ENCODE data around the gene ARHGAP26.
A peak's percentile ranks its signal among the peaks of the same experiment; 100 is the strongest.

Gene ARHGAP26

GRCh38 chr5:143031781-143032580, 261.8 kb downstream of the ARHGAP26 start:
- Histone ChIP-seq H3K4me3 (no peak overlapping the region), H3K27ac (no peak overlapping the region)

- no peak overlapping the region for H3K27ac ChIP-seq
- no peak overlapping the region for H3K4me3 ChIP-seq
These were observed 262.3 kb downstream of the ARHGAP26 start for GRCh38 chr5:143032581-143032836.

GRCh38 chr5:143033535-143034250, 263.5 kb downstream of the ARHGAP26 start:
- peak overlapping the region in 1 of 21 experiments; percentile 32 for H3K27ac ChIP-seq
- no peak overlapping the region for H3K4me3 ChIP-seq

- Histone ChIP-seq H3K27ac (no peak overlapping the region), H3K4me3 (no peak overlapping the region)
These were observed 266.2 kb downstream of the ARHGAP26 start for GRCh38 chr5:143036146-143036927.

GRCh38 chr5:143037071-143037470, 266.9 kb downstream of the ARHGAP26 start:
- Histone ChIP-seq H3K27ac (no peak overlapping the region), H3K4me3 (no peak overlapping the region)

- Histone ChIP-seq H3K27ac (no peak overlapping the region), H3K4me3 (no peak overlapping the region)
These were observed 267.5 kb downstream of the ARHGAP26 start for GRCh38 chr5:143037708-143038107.

- Histone ChIP-seq H3K27ac (no peak overlapping the region), H3K4me3 (no peak overlapping the region)
These were observed 270.4 kb downstream of the ARHGAP26 start for GRCh38 chr5:143040622-143041021.

GRCh38 chr5:143041461-143041860, 271.3 kb downstream of the ARHGAP26 start:
- Histone ChIP-seq H3K27ac (peak overlapping the region in 3 of 21 experiments; percentile 2 to 60 (median 19)), H3K4me3 (no peak overlapping the region)

GRCh38 chr5:143041972-143042770, 272.0 kb downstream of the ARHGAP26 start:
- H3K27ac ChIP-seq = peak overlapping the region in 5 of 21 experiments; percentile 2 to 60 (median 19)
- no peak overlapping the region for H3K4me3 ChIP-seq

GRCh38 chr5:143044265-143044664, 274.1 kb downstream of the ARHGAP26 start:
- no peak overlapping the region for H3K4me3 ChIP-seq
- peak overlapping the region in 6 of 21 experiments; percentile 15 to 64 (median 28) for H3K27ac ChIP-seq

GRCh38 chr5:143045062-143045461, 274.9 kb downstream of the ARHGAP26 start:
- Histone ChIP-seq H3K4me3 (no peak overlapping the region), H3K27ac (peak overlapping the region in 5 of 21 experiments; percentile 24 to 64 (median 53))

- H3K27ac ChIP-seq = no peak overlapping the region
- H3K4me3 ChIP-seq = no peak overlapping the region
These were observed 276.1 kb downstream of the ARHGAP26 start for GRCh38 chr5:143046314-143046713.

GRCh38 chr5:143047091-143047490, 276.9 kb downstream of the ARHGAP26 start:
- H3K27ac ChIP-seq = no peak overlapping the region
- no peak overlapping the region for H3K4me3 ChIP-seq

GRCh38 chr5:143050183-143050582, 280.0 kb downstream of the ARHGAP26 start:
- no peak overlapping the region for H3K27ac ChIP-seq
- H3K4me3 ChIP-seq = no peak overlapping the region

GRCh38 chr5:143051244-143052058, 281.3 kb downstream of the ARHGAP26 start:
- no peak overlapping the region for H3K4me3 ChIP-seq

GRCh38 chr5:143052967-143053682, 282.9 kb downstream of the ARHGAP26 start:
- Histone ChIP-seq H3K27ac (peak overlapping the region in 1 of 21 experiments; percentile 22), H3K4me3 (no peak overlapping the region)

More at GRCh38 chr5:143051244-143052058, 281.3 kb downstream of the ARHGAP26 start:
- peak overlapping the region in 12 of 21 experiments; percentile 12 to 66 (median 54) for H3K27ac ChIP-seq

GRCh38 chr5:143053780-143054179, 283.6 kb downstream of the ARHGAP26 start:
- no peak overlapping the region for H3K27ac ChIP-seq
- H3K4me3 ChIP-seq = no peak overlapping the region

- peak overlapping the region in 1 of 21 experiments; percentile 39 for H3K27ac ChIP-seq
- H3K4me3 ChIP-seq = no peak overlapping the region
These were observed 284.3 kb downstream of the ARHGAP26 start for GRCh38 chr5:143054480-143054941.
